CD4-positive, alpha-beta T cell (primary cell): Measurements from ENCODE around the gene CACNA2D2. TPM values are rescaled to one million over a fixed set of nuclear protein-coding genes. Genes with fewer than 3 reads are reported as not detected.

ENCODE experiments used
- ATAC-seq: fragments of 200-7000 bp; cut with Tn5 transposase; one replicate; pipeline ENCODE4 v1.10.0; 2022; ENCODE audit warnings: mild to moderate bottlenecking; ENCODE audit not compliant: poor library complexity
- CTCF ChIA-PET: fragments of 350-600 bp; sonication (Branson Sonifier 250); formaldehyde crosslinking; loops from one replicate; lab custom pipeline; 2021; ENCODE audit warnings: antibody characterized with exemption, inconsistent platforms; lab: Charles Lee
- POLR2A ChIA-PET: fragments of 350-600 bp; sonication (Branson Sonifier 250); formaldehyde crosslinking; loops from one replicate; lab custom pipeline; 2021; ENCODE audit warnings: antibody characterized with exemption, inconsistent platforms; lab: Charles Lee
- DNase-seq, 14 experiments: peaks; one replicate each; pipeline ENCODE4 v3.0.0-alpha.2; 2013 to 2020; ENCODE audit warnings: mixed read lengths in 2 of 14
- H3K27ac ChIP-seq, 2 donors: one replicate each; pipeline versions ENCODE4 v1.5.1 to v1.7.0; 2013; ENCODE audit warnings: low read length in 2 of 2, low read depth in 1 of 2, mild to moderate bottlenecking in 1 of 2
- H3K27me3 ChIP-seq, 2 experiments: 1 replicate in 1 of 2; 2 replicates in 1 of 2; pipeline versions ENCODE4 v1.6.1 to v1.7.0; 2013; ENCODE audit warnings: low read length in 2 of 2, control low read depth in 1 of 2, mild to moderate bottlenecking in 1 of 2, moderate library complexity in 1 of 2; ENCODE audit not compliant: insufficient read depth in 2 of 2, control insufficient read depth in 1 of 2
- H3K36me3 ChIP-seq: one replicate; pipeline ENCODE4 v1.6.1; 2013; ENCODE audit warnings: low read length, control low read depth; ENCODE audit not compliant: insufficient read depth
- H3K4me1 ChIP-seq: one replicate; pipeline ENCODE4 v1.6.1; 2013; ENCODE audit warnings: low read length, control low read depth; ENCODE audit not compliant: insufficient read depth
- H3K4me3 ChIP-seq: one replicate; pipeline ENCODE4 v1.5.1; 2013; ENCODE audit warnings: mild to moderate bottlenecking, low read length, moderate library complexity
- H3K9me3 ChIP-seq, 2 experiments: 1 replicate in 1 of 2; 2 replicates in 1 of 2; pipeline versions ENCODE4 v1.6.1 to v1.7.0; 2013; ENCODE audit warnings: low read length in 2 of 2, mild to moderate bottlenecking in 2 of 2, control low read depth in 1 of 2, moderate library complexity in 1 of 2; ENCODE audit not compliant: control insufficient read depth in 1 of 2, insufficient read depth in 1 of 2
- H3K27ac Mint-ChIP-seq: one replicate; pipeline ENCODE4 v1.8.0; 2020; ENCODE audit warnings: mixed read lengths
- H3K27me3 Mint-ChIP-seq: one replicate; pipeline ENCODE4 v1.8.0; 2021; ENCODE audit warnings: mixed read lengths
- H3K36me3 Mint-ChIP-seq: one replicate; pipeline ENCODE4 v1.8.0; 2021; ENCODE audit warnings: low read depth, mixed read lengths
- H3K4me1 Mint-ChIP-seq: one replicate; pipeline ENCODE4 v1.8.0; 2021; ENCODE audit warnings: low read depth, mixed read lengths
- H3K4me3 Mint-ChIP-seq: one replicate; pipeline ENCODE4 v1.8.0; 2020; ENCODE audit warnings: mild to moderate bottlenecking, mixed read lengths
- H3K9me3 Mint-ChIP-seq: one replicate; pipeline ENCODE4 v1.8.0; 2020; ENCODE audit warnings: mixed read lengths
- CTCF ChIP-seq: fragments of 200-600 bp; IDR thresholded peaks from one replicate; pipeline ENCODE4 v1.8.0; 2022; ENCODE audit warnings: antibody characterized with exemption, mild to moderate bottlenecking
- intact Hi-C, 2 experiments: fragments of 100-400 bp; cut with DNase I in 1 of 2; cut with micrococcal nuclease in 1 of 2; formaldehyde crosslinking; loops; one replicate each; pipeline versions ENCODE4 v1.15.1 to v1.9.0; 2023 to 2025; cut with DNase I, micrococcal nuclease
- total RNA-seq, 174 experiments: library from RNA in 2 of 174; stranded (reverse) in 2 of 174; gene quantifications; one replicate each; pipeline ENCODE4 v1.2.3 and lab custom pipeline; 2021 to 2026

Gene CACNA2D2
- total RNA-seq, 2 experiments from 2014 or later = 2.5 to 3.8 TPM

- Mint-ChIP-seq H3K9me3 (no peaks in the 10 kb centered on the region), H3K27ac (no peak overlapping the region), H3K4me1 (no peaks in the 10 kb centered on the region), H3K27me3 (no peaks in the 10 kb centered on the region), H3K36me3 (no peaks in the 10 kb centered on the region), H3K4me3 (no peak overlapping the region)
- DNase-seq (no peak), ATAC-seq (no peak)
- intact Hi-C loops = no loop called here
- H3K4me3 ChIP-seq = no peak overlapping the region
- no peak overlapping the region for H3K27ac ChIP-seq
- TF ChIP-seq CTCF = no peak
- H3K9me3 ChIP-seq = no peaks in the 10 kb centered on the region
- ChIA-PET CTCF (no interaction called here), POLR2A (no interaction called here)
- no peaks in the 10 kb centered on the region for H3K4me1 ChIP-seq
- H3K27me3 ChIP-seq = no peaks in the 10 kb centered on the region
- no peaks in the 10 kb centered on the region for H3K36me3 ChIP-seq
Observed at GRCh38 chr3:50459785-50460184, 43.6 kb downstream of the CACNA2D2 start.

- POLR2A ChIA-PET = no interaction called here
- Mint-ChIP-seq H3K9me3 (no peaks in the 10 kb centered on the region), H3K27me3 (no peaks in the 10 kb centered on the region), H3K27ac (no peak overlapping the region), H3K4me1 (no peaks in the 10 kb centered on the region), H3K36me3 (no peaks in the 10 kb centered on the region), H3K4me3 (no peak overlapping the region)
- Histone ChIP-seq H3K4me3 (no peak overlapping the region), H3K27ac (no peak overlapping the region), H3K9me3 (no peaks in the 10 kb centered on the region), H3K36me3 (no peaks in the 10 kb centered on the region), H3K4me1 (no peaks in the 10 kb centered on the region), H3K27me3 (no peaks in the 10 kb centered on the region)
- no peak for TF ChIP-seq CTCF
- intact Hi-C loops = no loop called here
- ATAC-seq (no peak), DNase-seq (no peak)
- CTCF ChIA-PET = no interaction called here
Observed at GRCh38 chr3:50457988-50458387, 45.4 kb downstream of the CACNA2D2 start.

DNA sequence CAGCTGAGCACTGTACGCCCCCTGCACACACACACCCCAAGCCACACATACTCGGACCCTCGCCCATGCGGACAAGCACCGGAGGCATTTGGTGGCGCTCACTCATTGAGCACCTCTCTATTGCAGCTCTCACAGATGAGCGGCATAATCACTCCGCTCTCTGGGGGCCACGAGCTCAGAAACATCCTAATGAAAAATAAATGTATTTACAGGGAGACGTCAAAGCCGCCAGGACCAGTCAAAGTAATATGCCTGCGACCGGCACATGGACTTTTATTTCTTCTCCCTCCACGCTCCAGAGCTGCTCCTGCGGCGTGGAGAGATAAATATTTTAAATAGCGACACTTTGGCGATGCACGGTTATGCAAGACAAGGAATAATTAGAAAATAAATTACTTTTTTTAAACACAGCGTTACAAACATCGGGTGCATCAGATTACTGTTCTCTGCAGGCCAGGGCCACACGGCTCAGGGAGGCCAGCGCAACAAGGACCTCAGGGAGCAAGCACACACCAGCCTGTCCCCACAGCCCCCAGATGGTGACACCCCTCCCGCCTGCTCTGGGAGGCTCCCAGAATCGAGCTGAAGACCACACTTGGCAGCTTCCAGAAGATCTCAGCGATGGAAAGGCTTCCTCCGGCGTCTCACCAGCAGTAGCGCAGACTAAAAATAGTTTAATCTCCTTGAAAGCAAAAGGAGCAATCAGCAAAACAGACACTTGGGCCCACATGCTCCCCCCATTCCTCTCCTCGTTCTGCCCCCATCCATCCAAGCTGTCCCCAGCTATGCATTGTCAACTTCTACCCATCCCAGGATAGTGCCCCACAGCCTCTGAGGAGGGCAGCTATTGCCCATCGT is 48.0 kb downstream of the CACNA2D2 start:
- H3K27ac ChIP-seq = no peak overlapping the region
- H3K36me3 ChIP-seq = no peaks in the 10 kb centered on the region
- H3K9me3 Mint-ChIP-seq = no peaks in the 10 kb centered on the region
- peaks cover 16% of the 10 kb centered on the region for H3K4me1 ChIP-seq
- H3K4me3 Mint-ChIP-seq = no peak overlapping the region
- H3K4me1 Mint-ChIP-seq = peaks cover 5% of the 10 kb centered on the region
- H3K27me3 Mint-ChIP-seq = no peaks in the 10 kb centered on the region
- TF ChIP-seq CTCF = no peak
- intact Hi-C loops = no loop called here
- H3K36me3 Mint-ChIP-seq = no peaks in the 10 kb centered on the region
- ATAC-seq (no peak), DNase-seq (no peak)
- ChIA-PET POLR2A (no interaction called here), CTCF (no interaction called here)
- H3K27me3 ChIP-seq = no peaks in the 10 kb centered on the region
- H3K27ac Mint-ChIP-seq = no peak overlapping the region
- H3K9me3 ChIP-seq = no peaks in the 10 kb centered on the region
- H3K4me3 ChIP-seq = no peak overlapping the region
